Head of caudate nucleus (tissue), 42 donors: Measurements from ENCODE around the gene LBHD1.
A peak's percentile ranks its signal among the peaks of the same experiment; 100 is the strongest.

Source experiments
- DNase-seq, 42 donors: peaks; one replicate each; pipeline versions ENCODE4 v3.0.0 to v3.0.0-alpha.2; 2020 to 2021; ENCODE audit warnings: mixed read lengths in 7 of 42
- intact Hi-C: fragments of 100-400 bp; cut with DNase I; formaldehyde crosslinking; loops from one replicate; pipeline ENCODE4 v1.15.0; 2022

The LBHD1 gene

DNA sequence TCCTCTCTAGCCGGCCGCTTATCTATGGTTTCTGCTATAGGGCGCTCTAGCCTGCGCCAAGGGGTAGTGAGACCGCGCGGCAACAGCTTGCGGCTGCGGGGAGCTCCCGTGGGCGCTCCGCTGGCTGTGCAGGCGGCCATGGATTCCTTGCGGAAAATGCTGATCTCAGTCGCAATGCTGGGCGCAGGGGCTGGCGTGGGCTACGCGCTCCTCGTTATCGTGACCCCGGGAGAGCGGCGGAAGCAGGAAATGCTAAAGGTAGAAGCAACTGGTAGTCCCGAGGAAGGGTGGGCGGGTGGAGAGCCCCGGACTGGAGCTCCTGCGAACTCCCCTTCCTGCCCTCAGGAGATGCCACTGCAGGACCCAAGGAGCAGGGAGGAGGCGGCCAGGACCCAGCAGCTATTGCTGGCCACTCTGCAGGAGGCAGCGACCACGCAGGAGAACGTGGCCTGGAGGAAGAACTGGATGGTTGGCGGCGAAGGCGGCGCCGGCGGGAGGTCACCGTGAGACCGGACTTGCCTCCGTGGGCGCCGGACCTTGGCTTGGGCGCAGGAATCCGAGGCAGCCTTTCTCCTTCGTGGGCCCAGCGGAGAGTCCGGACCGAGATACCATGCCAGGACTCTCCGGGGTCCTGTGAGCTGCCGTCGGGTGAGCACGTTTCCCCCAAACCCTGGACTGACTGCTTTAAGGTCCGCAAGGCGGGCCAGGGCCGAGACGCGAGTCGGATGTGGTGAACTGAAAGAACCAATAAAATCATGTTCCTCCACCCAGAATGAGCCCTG lies at the start of gene LBHD1, which contains the start of gene UQCC3:
Gene LBHD1 (minus strand): TSS at position 660 of the 782 bp plus-strand sequence. CDS start 2,236 bp downstream, outside the sequence.
Gene UQCC3 (plus strand): TSS at position 66 of the 782 bp plus-strand sequence. CDS start 73 bp downstream, at position 139.
- intact Hi-C loops = no loop called here
- peak in 41 of 42 donors; percentile 71 to 95 (median 87) for DNase-seq

DNA sequence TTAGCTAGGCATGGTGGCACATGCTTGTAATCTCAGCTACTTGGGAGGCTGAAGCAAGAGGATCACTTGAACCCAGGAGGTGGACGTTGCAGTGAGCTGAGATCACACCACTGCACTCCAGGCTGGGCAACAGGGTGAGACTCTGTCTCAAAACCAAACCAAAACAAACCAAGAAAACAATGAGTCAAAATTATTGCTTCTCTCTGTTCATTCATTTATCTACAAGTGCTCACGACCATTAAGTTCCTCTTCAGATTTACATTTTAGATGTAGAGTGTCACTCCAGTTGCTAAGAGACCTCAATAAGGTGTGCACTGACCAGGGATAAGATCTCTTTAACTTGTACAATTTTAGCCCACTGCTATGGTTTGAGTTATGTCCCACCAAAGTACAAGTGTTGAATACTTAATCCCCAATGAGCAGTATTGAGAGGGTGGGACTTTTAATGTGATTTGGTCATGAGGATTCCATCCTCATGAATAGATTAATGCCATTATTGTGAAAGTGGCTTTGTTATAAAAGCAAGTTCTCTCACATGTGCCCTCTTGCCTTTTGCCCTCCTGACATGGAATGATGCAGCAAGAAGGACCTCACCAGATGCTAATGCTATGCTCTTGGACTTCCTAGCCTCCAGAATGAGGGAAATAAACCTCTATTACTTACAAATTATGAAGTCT lies 47.4 kb upstream of the LBHD1 start:
- DNase-seq = no peak
- intact Hi-C loops = no loop called here

DNA sequence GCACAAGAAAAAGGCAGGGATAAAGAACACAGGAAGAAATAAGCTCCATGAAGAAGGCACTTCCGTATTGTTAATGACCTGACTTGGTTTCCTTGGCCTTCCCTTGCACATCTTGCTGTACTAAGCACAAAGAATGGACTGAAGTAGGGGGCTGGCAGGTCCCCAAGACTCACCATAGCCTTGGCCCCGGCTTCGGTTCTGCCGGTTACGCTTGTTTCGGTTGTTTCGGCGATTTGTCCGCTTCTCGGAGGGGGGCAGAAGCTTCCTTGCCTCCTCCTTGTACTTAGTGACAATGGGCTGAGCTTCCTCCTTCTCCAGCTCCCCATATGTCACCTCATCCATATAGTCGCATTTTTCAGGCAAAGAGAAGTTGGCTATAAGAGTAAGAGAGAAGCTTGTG lies 44.7 kb upstream of the LBHD1 start:
- intact Hi-C loops = no loop called here
- peak in 2 of 42 donors; percentile 7 to 39 for DNase-seq

DNA sequence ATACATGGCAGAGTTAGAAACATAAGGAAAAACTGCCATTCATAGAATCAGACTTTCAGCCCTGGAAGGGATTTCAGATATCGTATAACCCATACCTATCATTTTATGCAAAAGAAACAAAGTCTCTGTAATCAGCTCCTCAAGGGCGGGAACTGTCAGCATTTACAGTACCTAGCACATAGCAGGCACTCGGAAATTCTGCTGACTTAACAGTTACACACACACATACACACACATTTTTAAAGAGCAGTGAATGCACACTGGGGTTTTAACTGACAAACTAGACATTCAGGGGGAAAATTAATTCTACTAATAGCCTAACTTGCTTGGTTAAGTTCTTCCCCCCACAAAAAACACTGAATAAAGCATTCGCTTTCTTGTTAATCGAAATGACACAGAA lies 44.1 kb upstream of the LBHD1 start:
- DNase-seq = no peak
- intact Hi-C loops = no loop called here

DNA sequence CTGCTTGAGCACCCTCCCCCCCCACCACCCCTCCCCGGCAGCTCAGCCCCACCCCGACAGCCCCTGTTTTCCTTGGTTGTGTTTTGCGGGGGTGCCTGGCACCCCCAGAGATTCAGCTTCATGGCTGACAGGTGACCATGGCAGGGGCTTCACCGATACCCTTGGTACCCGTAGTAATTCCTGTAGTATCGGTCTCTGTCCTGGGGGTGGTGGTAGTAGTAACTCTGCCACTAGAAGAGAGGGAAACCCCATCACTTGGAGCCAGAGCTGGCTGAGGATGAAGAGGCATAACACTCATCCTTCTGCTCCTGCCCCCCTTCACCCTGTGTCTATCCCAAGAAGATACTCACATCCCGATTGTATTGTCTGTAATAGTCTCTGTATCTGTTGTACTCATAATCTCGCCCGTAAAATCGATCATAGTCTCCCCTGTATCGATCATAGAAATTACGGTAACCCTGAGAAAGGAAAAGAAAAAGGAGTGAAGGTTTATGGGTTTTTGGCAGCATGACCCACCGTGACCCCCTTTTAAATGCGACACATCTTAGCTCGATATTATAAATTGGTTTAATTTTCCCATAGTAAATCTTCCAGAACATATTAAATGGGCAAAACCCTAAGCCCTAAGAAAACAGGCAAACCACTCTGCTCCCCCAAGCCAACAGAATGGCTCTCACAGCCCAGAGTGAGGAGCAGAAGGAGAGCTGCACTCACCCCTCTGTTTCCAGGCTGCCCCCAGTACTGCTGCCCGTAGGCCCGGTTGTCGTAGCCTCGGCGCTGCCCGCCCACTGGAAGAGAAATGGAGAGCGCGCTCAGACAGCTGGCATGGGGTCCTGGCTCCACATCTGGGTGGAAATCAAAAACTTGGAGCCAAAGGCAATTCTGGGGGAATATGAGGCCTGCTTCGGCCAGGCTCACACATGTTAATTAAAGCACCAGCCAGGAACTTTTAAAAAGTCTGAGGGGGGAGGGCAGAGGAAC lies 43.4 kb upstream of the LBHD1 start:
- intact Hi-C loops = no loop called here
- DNase-seq = no peak

DNA sequence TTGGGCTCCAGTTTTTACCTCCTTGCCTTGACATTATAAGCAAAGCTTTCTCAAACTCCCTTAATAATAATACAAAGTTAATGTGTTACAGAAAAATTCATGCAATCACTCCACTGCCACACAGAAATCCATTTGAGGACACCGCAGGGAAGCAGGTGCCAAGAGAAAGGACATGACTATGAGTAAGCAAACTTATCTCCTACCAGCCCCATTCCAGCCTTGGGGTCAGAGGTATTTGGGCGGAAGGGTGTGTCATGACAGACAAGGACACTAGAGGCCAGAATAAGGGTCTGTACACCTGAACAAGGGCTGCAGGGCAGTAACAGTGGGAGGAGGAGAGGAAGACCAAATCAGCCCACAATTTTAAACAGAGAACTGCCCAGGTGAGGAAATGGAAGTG lies 41.3 kb upstream of the LBHD1 start:
- intact Hi-C loops = no loop called here
- DNase-seq = no peak

DNA sequence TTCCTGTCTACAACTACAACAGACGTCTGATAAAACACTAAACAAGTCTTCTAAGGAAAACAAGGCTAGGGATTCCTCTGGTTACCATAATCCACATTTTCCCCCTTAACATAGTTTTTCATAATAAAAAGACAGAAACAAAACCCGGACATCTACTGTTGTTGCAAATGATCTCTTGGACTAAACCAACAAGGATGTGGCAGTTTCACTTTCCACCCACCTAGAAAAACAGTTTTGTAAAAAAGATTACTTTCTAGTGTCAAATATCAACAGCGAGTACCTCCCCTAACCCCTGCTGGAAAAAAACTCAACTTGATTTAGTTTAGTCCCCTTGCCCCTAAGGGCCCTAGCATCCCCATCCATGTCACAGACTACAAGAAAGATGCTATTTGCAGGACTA lies 40.8 kb upstream of the LBHD1 start:
- DNase-seq = no peak
- intact Hi-C loops = no loop called here

DNA sequence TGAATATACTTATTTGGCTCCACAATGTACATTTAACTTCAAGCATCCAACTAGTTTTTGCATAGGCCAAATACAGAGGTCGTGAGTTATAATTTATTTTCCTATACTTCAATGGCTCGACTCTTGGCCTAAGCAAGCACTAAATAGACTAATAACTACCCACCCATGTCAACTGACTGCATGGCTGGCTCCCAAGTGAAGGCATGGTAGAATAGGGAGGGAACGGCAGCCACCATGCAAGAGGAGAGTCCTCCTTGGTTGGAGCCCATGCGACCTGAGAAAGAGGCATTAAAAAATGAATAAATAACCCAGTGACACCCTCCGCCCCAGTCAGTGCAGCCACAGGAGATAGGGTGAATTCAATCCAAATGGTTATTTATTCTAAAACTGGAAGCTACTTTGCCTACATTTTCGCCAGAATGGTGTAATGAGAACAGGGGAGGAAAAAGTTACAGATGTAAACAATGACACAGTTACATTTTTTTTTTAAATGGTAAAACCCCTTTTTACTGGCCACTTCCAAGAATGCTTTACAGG lies 40.3 kb upstream of the LBHD1 start:
- intact Hi-C loops = no loop called here
- no peak for DNase-seq

DNA sequence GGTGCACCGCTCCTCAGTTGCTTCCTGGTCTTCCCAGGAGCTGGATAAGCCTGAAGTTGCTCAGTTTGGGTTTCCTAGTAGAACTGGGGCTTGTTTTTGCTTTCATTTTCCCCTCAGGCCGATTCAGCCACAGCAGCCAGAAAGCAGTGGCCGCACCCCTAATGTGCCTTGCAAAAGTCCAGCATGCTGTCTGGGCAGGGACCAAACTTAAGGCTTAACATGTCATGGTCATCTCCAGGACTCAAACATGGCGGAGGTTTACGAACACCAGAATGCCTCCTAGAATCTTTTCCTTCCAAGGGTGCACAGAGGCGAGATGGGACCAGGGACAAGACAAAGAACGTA lies 37.9 kb upstream of the LBHD1 start:
- intact Hi-C loops = no loop called here
- no peak for DNase-seq

DNA sequence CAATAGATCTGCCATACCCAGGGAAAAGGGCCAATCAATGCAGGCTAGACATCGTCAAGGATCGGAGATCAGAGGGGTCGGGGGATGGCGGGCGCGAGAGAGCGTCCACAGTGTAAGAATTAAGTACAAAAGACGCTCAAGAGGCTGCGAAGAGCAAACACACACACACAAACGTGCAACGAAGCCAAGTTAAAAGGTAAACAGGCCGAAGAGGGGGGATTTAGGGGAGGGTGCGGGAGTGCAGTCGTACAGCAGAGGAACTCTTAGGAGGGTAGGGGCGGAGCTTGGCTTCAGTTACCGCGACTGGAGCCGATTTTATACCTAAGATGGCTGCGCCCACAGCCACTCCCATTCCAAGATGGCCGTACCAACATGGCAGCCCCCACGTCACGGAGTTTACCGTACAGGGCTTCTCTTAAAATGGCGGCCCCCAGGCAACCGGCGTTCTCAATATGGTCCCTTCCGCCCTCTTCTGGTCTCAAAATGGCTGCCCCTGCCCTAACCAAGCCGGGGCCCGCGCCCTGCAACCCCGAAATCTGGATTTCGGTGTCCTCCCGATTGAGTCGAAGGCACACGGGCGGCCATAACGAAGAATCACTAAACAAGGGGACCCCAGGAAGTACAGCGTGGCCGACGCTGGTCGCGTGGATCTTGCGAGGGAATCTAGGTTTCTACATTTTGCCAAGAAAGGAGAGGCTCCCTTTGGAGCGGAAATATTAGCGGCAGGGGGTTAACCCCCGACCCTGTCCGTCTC lies 37.4 kb upstream of the LBHD1 start:
- DNase-seq = peak; percentile 94 to 99 (median 98)
- intact Hi-C loops = loop anchor here (2.0 to 10.0 kb wide), 2 partner anchors 17 to 315 kb away; partner anchors contain the start of gene HNRNPUL2

DNA sequence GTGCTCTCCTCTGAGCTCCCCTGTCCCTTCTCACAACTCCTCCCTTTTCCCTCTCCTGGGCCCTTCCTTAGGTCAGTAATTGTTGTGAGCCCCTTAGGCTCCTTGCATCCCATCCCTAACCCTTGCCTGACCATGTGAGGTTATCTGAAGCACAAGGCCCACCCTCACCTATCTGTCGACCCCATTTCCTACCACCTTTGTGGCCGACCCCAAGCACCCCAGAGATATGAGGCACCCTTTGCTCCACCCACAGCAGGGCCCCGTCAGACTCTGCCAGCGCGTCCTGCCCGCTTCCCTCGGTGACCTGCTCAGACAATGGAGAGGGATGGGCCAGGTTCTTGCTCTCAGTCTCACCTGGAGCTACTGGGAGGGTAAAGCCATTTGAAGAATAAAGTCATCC lies 36.7 kb upstream of the LBHD1 start:
- DNase-seq = peak in 13 of 42 donors; percentile 16 to 52 (median 35)
- intact Hi-C loops = loop anchor here (2.0 to 10.0 kb wide), 2 partner anchors 18 to 314 kb away; partner anchors contain the start of gene HNRNPUL2

DNA sequence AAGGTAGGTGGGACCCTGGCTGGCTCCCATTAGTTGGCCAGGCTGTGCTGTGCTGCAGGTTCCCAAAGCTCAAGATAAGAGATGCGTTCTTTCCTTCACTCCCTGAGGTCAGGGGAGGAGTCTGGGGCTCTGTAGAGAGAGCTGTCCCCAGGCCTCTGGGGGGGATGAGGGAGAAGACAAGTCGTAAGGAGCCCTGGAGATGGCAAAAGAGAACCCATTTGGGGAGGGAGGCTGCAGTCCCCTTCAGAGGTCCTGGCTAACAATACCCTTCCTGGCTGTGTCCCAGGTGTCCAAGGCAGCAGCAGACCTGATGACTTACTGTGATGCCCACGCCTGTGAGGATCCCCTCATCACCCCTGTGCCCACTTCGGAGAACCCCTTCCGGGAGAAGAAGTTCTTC lies 36.3 kb upstream of the LBHD1 start:
- intact Hi-C loops = loop anchor here (2.0 to 10.0 kb wide), 2 partner anchors 18 to 314 kb away; partner anchors contain the start of gene HNRNPUL2
- DNase-seq = peak in 3 of 42 donors; percentile 5 to 38 (median 30)

DNA sequence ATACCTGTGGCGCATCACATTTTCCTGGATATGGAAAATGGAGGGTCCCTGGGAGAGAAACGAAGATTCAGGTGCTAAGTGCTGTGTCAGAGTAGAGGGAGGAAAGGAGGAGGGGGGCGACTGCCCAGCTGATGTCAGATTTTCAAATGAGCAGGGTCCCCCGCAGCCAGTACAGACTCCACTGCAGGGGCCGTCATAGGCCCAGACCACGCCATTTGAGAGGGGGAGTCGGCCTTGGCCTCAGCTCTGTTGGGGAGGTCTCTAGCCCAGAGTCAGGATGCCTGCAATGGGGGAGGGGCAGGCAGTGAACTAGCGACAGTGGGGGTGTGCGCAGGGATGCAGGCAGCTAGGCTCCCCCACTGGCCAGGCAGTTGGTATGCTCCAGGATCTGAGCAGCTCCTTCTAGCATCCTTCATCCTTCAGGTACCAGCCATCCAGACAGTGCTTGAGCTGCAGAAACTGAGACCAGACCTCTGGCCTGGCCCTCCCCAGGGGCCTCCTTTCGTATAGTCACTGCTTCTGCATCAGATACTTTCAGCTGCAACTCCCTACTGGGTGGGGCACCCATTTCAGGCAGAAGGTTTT lies 35.3 kb upstream of the LBHD1 start, which contains the start of the genes BSCL2 and GNG3:
Gene BSCL2 (minus strand): TSS at position 148 of the 585 bp plus-strand sequence. CDS start 229 bp downstream, outside the sequence.
Gene GNG3 (plus strand): TSS at position 400 of the 585 bp plus-strand sequence. CDS start 620 bp downstream, outside the sequence.
- intact Hi-C loops = loop anchor here (10.0 kb wide), 1 partner anchor 313 kb away; no protein-coding TSS in a partner anchor
- peak; percentile 74 to 97 (median 90) for DNase-seq

DNA sequence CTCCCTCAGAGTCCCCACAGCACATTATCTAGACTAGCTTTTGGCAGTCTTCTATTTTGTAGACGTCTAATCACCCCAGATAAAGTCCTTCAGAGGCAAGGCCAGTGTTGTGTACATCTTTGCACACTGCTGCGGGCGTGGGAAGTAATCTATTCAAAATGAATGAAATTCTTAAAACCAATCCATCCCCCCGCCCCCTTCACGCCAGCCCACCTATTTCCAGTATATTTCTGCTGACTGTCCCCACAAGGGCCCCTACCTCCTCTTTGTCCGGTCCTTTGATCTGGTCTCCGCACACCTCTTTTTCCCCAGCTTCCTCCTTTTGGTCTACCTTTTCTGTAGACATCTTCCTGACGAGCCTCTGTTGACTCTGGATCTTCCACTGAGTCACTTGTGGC lies 34.8 kb upstream of the LBHD1 start:
- intact Hi-C loops = loop anchor here (10.0 kb wide), 1 partner anchor 312 kb away; no protein-coding TSS in a partner anchor

DNA sequence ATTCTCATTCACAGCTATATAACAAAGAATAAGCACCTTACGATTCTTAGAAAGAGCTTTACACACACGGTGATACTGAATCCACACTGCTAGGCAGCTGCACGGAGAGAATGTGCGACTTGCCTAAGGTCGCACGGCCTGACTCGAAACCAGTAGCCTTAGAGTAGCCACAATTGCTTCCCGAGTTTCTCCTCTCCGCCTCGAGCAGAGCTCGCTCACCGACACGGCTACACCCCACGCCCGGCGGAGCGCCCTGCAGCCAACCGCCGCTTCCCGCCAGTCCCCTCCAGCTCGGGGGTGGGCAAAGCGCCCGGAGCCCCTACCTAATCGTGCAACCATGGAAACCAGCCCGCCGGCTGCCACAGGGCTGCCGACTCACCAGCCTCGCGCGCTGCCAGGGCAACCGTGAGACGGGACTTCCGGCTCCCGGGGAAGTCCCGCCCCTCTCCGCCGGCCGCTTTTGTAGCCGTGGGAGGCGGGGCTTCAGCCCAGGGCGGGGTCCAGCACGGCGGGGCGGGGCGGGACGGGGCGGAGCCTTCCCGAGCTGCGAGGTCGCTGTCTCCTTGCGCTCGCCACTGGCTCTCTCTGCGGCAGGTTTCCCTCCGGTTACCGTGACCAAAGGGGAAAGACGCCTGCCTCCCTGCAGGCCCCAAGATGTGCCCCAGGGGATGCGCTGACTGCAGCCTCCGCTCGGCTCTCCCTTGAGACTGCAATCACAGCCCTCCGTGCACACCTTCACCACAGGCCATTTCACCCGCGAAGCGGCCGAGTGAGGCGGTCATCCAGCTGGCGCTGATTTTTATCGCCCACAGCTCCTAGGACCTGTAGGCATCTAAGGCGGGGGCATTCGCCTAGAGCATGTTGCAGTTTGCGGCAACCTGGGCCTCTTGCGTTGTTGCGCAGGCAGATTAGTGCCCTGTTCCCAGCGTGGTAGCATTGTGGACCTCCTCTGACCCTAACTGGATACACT lies 34.1 kb upstream of the LBHD1 start:
- peak; percentile 91 to 99 (median 97) for DNase-seq
- intact Hi-C loops = loop anchor here (10.0 kb wide), 1 partner anchor 311 kb away; no protein-coding TSS in a partner anchor

More for the DNA sequence above, 34.8 kb upstream of the LBHD1 start:
- peak in 1 of 42 donors; percentile 39 for DNase-seq

DNA sequence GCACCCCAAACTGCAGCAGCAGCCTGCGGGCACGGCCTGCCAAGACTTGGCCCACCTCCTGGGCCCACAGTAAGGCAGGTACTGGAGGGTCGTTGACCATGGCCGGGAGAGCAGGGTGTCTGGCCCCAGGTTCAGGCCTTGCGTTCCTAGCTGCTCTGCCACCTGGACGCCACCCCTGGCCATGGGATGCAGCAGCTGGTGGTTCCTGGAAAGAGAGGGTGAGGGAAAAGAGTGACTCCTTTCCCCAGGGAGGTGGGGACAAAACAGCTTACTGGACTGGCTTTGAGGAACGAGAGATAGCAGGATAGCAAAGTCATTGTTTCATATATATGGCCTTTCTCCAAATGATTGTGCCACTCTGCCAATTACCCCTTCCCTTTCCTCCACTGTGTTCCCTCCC lies 33.3 kb upstream of the LBHD1 start:
- intact Hi-C loops = loop anchor here (10.0 kb wide), 1 partner anchor 311 kb away; no protein-coding TSS in a partner anchor
- DNase-seq = no peak
